HG02759 (cell line): ENCODE data around the gene MRC2.
"Not testable (repeated sequence)": the region's sequence is repeated elsewhere in the genome, so short reads cannot be mapped to it uniquely, and the experiment has no call there.

Experiments used
- ATAC-seq: cut with Tn5 transposase; IDR thresholded peaks from one replicate; pipeline ENCODE4 v1.9.1; 2021; ENCODE audit warnings: mild to moderate bottlenecking, moderate library complexity; ENCODE audit not compliant: unreplicated experiment

MRC2 gene

GRCh38 chr17:62678214-62678919 lies 50.9 kb downstream of the MRC2 start:
- no peak for ATAC-seq

- ATAC-seq, result no peak
Measured at GRCh38 chr17:62679866-62680377, 52.5 kb downstream of the MRC2 start.

DNA sequence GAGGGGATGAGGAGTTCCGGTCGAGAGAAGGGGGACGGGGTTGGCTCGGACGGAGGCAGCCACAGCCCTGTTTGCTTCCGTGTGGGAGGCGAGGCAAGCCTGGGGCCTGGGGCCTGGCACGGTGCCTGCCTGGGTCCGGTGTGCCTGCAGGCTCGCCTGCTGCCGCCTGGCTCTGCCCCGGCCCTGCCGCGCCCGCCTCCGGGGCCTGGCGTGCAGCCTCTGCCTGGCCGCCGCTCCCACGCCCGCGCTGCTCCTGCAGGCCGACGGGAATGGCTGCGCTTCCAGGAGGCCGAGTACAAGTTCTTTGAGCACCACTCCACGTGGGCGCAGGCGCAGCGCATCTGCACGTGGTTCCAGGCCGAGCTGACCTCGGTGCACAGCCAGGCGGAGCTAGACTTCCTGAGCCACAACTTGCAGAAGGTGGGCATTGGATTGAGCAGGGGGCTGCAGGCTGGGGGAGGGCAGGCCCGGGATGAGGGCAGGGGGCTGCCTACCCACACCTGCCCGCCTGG lies 53.1 kb downstream of the MRC2 start:
- ATAC-seq, result no peak

- ATAC-seq, result no peak
Measured at GRCh38 chr17:62681061-62681938, 53.8 kb downstream of the MRC2 start.

GRCh38 chr17:62681939-62682381 lies 54.5 kb downstream of the MRC2 start:
- no peak for ATAC-seq

DNA sequence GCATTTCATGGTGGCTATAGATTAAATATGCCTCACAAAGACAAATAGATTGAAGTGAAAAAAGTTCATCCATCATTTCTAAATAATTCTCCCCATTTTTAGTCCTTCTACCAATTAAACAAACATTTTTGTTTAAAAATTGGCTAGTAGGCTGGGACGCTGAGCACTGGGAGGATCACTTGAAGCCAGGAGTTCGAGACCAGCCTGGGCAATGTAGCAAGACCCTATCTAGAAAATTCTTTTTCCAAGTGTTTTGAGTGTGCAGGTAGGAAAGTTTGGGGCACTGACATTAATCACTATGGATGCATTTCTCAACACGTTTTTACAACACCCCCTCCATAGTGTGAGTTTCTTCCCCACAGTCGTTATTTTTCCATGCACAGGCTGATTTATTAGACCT lies 56.7 kb downstream of the MRC2 start:
- no peak for ATAC-seq

- no peak for ATAC-seq
Measured at GRCh38 chr17:62687997-62688396, 60.5 kb downstream of the MRC2 start.

DNA sequence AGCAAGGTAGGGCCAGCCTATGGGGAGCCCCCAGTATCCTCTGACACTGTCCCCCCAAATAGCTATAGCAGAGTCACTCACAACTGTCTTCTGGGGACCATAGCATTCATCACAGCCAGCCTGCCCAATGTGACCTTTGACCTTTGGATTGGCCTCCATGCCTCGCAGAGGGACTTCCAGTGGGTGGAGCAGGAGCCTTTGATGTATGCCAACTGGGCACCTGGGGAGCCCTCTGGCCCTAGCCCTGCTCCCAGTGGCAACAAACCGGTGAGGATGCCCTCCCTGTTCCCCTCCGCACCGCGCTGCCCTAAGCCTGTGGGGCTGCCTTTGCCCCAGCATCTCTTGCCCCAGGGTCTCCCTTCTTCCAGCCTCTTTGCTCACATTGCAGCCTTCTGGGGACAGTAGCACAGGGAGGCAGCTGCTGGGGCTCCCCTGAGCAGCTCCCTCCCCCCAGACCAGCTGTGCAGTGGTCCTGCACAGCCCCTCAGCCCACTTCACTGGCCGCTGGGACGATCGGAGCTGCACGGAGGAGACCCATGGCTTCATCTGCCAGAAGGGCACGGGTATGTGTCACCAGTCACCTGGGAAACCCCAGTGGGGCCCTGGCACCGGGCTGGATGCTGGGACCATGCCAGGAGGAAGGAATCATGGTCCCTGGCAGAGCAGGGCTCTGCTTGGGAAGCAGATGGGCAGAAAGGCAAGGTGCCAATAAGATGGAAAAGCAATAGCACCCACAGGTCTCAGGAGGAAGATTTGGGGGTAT lies 61.1 kb downstream of the MRC2 start:
- no peak for ATAC-seq

- ATAC-seq, result no peak
Measured at GRCh38 chr17:62689441-62690167, 62.1 kb downstream of the MRC2 start.

DNA sequence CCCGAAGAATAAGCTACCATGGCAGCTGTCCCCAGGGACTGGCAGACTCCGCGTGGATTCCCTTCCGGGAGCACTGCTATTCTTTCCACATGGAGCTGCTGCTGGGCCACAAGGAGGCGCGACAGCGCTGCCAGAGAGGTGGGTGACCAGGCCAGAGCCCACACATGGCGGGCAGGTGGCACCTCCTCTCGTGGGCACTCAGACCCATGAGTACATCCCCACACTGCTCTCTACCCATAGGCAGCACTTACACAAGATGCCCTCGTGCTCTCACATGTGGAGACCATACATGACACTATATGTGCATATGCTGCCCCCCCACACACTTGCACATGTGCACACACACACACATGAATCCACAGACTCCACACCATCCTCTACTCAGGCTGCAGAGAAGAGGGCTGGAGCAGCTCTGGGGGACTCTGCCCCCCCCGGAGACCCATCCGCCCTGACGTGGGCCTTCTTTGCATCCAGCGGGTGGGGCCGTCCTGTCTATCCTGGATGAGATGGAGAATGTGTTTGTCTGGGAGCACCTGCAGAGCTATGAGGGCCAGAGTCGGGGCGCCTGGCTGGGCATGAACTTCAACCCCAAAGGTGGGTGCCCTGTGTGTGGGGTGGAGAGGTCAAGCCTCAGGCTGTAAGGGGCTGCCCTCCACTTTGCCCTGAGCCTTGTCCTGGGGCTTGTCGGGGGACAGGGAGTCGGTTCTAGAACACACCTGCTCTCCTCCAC lies 62.9 kb downstream of the MRC2 start:
- ATAC-seq, result no peak

DNA sequence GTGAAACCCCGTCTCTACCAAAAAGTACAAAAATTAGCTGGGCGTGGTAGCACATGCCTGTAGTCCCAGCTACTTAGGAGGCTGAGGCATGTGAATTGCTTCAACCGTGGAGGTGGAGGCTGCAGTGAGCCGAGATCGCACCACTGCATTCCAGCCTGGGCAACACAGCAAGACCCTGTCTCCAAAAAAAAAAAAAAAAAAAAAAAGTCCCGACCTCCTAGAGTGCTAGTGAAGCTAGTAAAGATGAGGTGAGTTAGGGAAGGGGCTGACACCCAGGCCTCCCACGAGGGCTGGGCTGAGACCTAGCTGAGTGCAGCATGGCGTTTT lies 64.1 kb downstream of the MRC2 start:
- ATAC-seq, result not testable (repeated sequence)

DNA sequence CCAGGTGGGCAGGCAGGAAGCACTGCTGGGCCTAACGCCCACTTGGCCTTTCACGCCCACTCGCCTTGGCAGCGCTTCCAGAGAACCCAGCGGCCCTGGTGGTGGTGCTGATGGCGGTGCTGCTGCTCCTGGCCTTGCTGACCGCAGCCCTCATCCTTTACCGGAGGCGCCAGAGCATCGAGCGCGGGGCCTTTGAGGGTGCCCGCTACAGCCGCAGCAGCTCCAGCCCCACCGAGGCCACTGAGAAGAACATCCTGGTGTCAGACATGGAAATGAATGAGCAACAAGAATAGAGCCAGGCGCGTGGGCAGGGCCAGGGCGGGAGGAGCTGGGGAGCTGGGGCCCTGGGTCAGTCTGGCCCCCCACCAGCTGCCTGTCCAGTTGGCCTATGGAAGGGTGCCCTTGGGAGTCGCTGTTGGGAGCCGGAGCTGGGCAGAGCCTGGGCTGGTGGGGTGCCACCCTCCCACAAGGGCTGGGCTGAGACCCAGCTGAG lies 64.7 kb downstream of the MRC2 start:
- no peak for ATAC-seq

DNA sequence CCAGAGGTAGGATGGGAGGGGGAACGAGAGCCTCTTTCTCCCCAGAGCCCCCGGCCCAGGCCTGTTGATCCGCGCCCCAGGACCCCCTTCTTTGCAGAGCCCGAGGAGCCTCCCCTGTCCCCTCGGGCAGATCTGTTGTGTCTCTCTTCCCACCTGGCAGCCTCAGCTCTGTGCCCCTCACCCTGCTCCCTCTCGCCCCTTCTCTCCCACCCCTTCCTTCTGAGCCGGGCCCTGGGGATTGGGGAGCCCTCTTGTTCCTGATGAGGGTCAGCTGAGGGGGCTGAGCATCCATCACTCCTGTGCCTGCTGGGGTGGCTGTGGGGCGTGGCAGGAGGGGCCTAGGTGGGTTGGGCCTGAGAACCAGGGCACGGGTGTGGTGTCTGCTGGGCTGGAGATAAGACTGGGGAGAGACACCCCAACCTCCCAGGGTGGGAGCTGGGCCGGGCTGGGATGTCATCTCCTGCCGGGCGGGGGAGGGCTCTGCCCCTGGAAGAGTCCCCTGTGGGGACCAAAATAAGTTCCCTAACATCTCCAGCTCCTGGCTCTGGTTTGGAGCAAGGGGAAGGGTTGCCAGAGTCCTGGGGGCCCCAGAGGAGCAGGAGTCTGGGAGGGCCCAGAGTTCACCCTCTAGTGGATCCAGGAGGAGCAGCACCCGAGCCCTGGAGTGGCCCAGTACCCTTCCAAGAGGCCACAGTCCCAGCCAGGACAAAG lies 65.4 kb downstream of the MRC2 start:
- ATAC-seq, result no peak

- ATAC-seq, result no peak
Measured at GRCh38 chr17:62693616-62694409, 66.3 kb downstream of the MRC2 start.

- not testable (repeated sequence) for ATAC-seq
Measured at GRCh38 chr17:62695093-62695738, 67.7 kb downstream of the MRC2 start.

DNA sequence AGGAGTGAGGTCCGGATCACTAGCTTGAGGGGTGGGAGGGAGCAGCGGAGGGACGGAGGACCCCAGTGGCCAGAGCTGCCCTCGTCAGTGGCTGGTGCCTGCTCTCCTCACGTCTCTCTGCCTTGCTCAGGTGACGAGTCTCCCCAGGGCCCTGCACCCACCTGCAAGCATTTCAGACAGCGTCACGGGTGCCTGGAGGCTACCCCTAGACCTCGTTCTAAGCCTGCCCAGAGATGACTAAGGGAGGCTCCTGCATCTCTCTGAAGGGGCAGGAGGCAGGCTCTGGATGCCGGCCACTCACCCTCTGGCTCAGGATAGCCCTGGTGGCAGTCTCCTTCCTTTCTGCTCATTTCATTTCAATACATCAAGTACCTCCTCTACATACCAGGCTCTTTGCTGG lies 68.8 kb downstream of the MRC2 start:
- no peak for ATAC-seq

- no peak for ATAC-seq
Measured at GRCh38 chr17:62696726-62697490, 69.4 kb downstream of the MRC2 start.
